NCI-H146 treated with DMSO at 0.1 percent for 48 hours (cell line): Measurements from ENCODE around the gene MAP2K1.
A peak's percentile ranks its signal among the peaks of the same experiment; 100 is the strongest.
"Not testable (repeated sequence)": the region's sequence is repeated elsewhere in the genome, so short reads cannot be mapped to it uniquely, and the experiment has no call there.

Experiments used
- DNase-seq: peaks from one replicate; lab custom pipeline; 2025; ENCODE audit not compliant: unreplicated experiment; lab: John Stamatoyannopoulos, UW

The MAP2K1 gene

GRCh38 chr15:66474135-66474534 lies 87.4 kb downstream of the MAP2K1 start:
- no peak for DNase-seq

GRCh38 chr15:66474963-66475362 lies 88.3 kb downstream of the MAP2K1 start:
- no peak for DNase-seq

GRCh38 chr15:66476535-66476934 lies 89.8 kb downstream of the MAP2K1 start:
- DNase-seq, result no peak

- no peak for DNase-seq
These were observed 90.3 kb downstream of the MAP2K1 start for GRCh38 chr15:66477011-66477410.

GRCh38 chr15:66480267-66480666 lies 93.6 kb downstream of the MAP2K1 start:
- no peak for DNase-seq

GRCh38 chr15:66481107-66481856 lies 94.6 kb downstream of the MAP2K1 start:
- DNase-seq, result no peak

GRCh38 chr15:66482539-66482938 lies 95.8 kb downstream of the MAP2K1 start:
- no peak for DNase-seq

- DNase-seq, result no peak
These were observed 96.4 kb downstream of the MAP2K1 start for GRCh38 chr15:66483131-66483566.

- no peak for DNase-seq
These were observed 97.9 kb downstream of the MAP2K1 start for GRCh38 chr15:66484539-66485112.

- DNase-seq, result no peak
These were observed 100.2 kb downstream of the MAP2K1 start for GRCh38 chr15:66486887-66487286.

- DNase-seq, result no peak
These were observed 101.8 kb downstream of the MAP2K1 start for GRCh38 chr15:66488525-66488924.

GRCh38 chr15:66489179-66489791 lies 102.6 kb downstream of the MAP2K1 start:
- DNase-seq, result no peak

GRCh38 chr15:66491846-66492245 lies 105.1 kb downstream of the MAP2K1 start:
- no peak for DNase-seq

- DNase-seq, result no peak
These were observed 107.5 kb downstream of the MAP2K1 start for GRCh38 chr15:66494262-66494661.

GRCh38 chr15:66496951-66497501 lies 110.3 kb downstream of the MAP2K1 start:
- no peak for DNase-seq

GRCh38 chr15:66497502-66498455 lies 111.1 kb downstream of the MAP2K1 start, which contains the start of gene SNAPC5:
Gene SNAPC5, minus strand, starts transcription at chr15:66497762. Its CDS starts 31 bp downstream, at chr15:66497731.
- peak; percentile 74 for DNase-seq

- DNase-seq, result no peak
These were observed 112.0 kb downstream of the MAP2K1 start for GRCh38 chr15:66498501-66499386.

GRCh38 chr15:66500346-66500745 lies 113.6 kb downstream of the MAP2K1 start:
- not testable (repeated sequence) for DNase-seq

- no peak for DNase-seq
These were observed 115.8 kb downstream of the MAP2K1 start for GRCh38 chr15:66502491-66502890.
